ENCODE results near the gene GPBP1L1.

GPBP1L1 gene

GRCh38 chr1:45585496-45586075, 100.7 kb downstream of the GPBP1L1 start:
- DNase-seq = no peak

GRCh38 chr1:45585110-45585426, 101.3 kb downstream of the GPBP1L1 start:
- no peak for DNase-seq

GRCh38 chr1:45584351-45585109, 101.8 kb downstream of the GPBP1L1 start:
- peak; percentile 90 for DNase-seq

GRCh38 chr1:45583666-45584350, 102.5 kb downstream of the GPBP1L1 start, which contains the start of gene NASP:
Gene NASP (plus strand): TSS chr1:45584041. CDS start chr1:45584147, 106 bp downstream.
- peak; percentile 71 for DNase-seq

GRCh38 chr1:45583264-45583665, 103.1 kb downstream of the GPBP1L1 start:
- peak; percentile 96 for DNase-seq
